ENCODE results near the gene TSPAN2. TPM values are rescaled to one million over a fixed set of nuclear protein-coding genes. Genes with fewer than 3 reads are reported as not detected.

TSPAN2 gene
- total RNA-seq, 4 donors from 2014 or later: 1.8 to 3.3 (median 2.6) TPM

DNA sequence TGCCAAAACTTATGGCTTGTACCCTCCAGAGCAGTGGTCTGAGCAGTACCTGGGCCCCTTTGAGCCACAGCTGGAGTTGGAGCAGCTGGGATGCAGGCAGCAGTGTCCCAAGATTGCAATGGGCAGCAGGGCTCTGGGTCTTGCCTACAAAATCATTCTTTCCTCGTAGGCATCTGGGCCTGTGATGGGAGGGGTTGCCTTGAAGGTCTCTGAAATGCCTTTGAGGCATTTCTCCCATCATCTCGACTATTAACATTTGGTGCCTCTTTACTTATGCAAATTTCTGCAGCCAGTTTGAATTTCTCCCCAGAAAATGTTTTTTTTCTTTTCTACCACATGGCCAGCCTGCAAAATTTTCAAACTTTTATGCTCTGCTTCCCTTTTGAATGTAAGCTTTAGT lies 31.0 kb upstream of the TSPAN2 start:
- Histone ChIP-seq H3K4me3 (no peak overlapping the region), H3K9me3 (peaks cover 0 to 8% (median 4%) of the 10 kb centered on the region in 4 donors), H3K4me1 (no peaks in the 10 kb centered on the region), H3K36me3 (no peaks in the 10 kb centered on the region), H3K27me3 (no peaks in the 10 kb centered on the region), H3K27ac (no peak overlapping the region)
- TF ChIP-seq, protein P1, sequence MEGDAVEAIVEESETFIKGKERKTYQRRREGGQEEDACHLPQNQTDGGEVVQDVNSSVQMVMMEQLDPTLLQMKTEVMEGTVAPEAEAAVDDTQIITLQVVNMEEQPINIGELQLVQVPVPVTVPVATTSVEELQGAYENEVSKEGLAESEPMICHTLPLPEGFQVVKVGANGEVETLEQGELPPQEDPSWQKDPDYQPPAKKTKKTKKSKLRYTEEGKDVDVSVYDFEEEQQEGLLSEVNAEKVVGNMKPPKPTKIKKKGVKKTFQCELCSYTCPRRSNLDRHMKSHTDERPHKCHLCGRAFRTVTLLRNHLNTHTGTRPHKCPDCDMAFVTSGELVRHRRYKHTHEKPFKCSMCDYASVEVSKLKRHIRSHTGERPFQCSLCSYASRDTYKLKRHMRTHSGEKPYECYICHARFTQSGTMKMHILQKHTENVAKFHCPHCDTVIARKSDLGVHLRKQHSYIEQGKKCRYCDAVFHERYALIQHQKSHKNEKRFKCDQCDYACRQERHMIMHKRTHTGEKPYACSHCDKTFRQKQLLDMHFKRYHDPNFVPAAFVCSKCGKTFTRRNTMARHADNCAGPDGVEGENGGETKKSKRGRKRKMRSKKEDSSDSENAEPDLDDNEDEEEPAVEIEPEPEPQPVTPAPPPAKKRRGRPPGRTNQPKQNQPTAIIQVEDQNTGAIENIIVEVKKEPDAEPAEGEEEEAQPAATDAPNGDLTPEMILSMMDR (IDR thresholded peaks at IDR 0.05): no peak
- DNase-seq: no peak

DNA sequence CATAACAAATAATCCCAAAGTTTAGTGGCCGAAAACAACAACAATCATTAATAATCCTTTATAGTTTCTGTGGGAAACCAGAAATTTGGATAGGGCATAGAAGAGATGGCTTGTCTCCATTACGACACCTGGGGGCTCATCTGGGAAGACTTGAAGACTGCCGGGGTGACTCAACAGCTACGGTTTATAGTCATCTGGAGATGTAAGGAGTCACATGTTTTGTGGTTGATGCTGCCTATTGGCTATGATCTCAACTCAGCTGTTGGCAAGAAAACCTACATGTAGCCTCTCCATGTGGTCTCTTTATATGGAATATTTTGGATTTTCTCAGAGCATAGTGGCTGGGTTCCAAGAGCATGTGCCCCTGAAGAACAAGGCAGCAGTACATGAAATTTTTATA lies 29.3 kb upstream of the TSPAN2 start:
- Histone ChIP-seq H3K36me3 (no peaks in the 10 kb centered on the region), H3K27me3 (no peaks in the 10 kb centered on the region), H3K4me3 (no peak overlapping the region), H3K4me1 (no peaks in the 10 kb centered on the region), H3K9me3 (peaks cover 0 to 8% (median 4%) of the 10 kb centered on the region in 4 donors), H3K27ac (no peak overlapping the region)
- TF ChIP-seq, protein P1 (IDR thresholded peaks at IDR 0.05): no peak
- TF ChIP-seq POLR2A (IDR thresholded peaks at IDR 0.05): no peak
- DNase-seq: no peak

DNA sequence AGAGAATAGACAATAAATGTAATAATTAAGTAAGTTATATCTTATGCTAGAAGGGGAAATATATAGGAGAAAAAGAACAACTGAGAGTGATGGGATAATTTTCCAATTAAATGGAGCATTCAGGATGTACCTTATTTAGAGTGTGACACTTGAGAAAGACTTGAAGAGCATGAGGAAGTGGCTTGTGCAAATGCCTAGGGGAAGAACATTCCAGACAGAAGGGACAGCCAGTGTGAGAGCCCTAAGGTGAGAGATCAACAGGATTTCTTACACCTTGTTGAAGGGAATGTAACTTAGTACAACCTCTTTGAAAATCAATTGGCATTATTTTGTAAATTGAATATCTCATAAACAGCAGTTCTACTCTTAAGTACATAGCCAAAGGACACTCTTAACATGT lies 28.8 kb upstream of the TSPAN2 start:
- Histone ChIP-seq H3K36me3 (no peaks in the 10 kb centered on the region), H3K4me1 (no peaks in the 10 kb centered on the region), H3K27me3 (no peaks in the 10 kb centered on the region), H3K4me3 (no peak overlapping the region), H3K9me3 (peaks cover 0 to 8% (median 4%) of the 10 kb centered on the region in 4 donors), H3K27ac (no peak overlapping the region)
- TF ChIP-seq, protein P1 (IDR thresholded peaks at IDR 0.05): no peak
- no peak for TF ChIP-seq POLR2A (IDR thresholded peaks at IDR 0.05)
- DNase-seq: no peak

DNA sequence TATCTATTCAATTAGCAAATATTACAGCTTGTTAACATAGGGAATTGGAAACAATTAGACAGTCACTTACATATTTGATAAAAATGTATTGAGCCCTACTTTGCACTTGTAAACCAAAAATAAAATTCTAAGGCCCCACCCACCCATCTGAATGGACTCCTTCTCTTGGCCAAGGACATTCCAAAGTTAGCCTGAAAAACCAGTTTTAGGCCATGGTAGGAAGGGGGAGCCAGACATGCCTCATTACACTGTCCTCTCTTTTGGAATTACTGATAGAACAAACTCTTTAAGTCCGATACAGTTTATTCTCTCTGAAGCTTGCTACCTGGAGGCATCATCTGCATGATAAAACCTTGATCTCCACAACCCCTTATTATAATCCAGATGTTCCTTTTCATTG lies 28.0 kb upstream of the TSPAN2 start:
- no peak for DNase-seq
- Histone ChIP-seq H3K9me3 (peaks cover 0 to 8% (median 4%) of the 10 kb centered on the region in 4 donors), H3K4me1 (no peaks in the 10 kb centered on the region), H3K36me3 (no peaks in the 10 kb centered on the region), H3K27ac (no peak overlapping the region), H3K4me3 (no peak overlapping the region), H3K27me3 (no peaks in the 10 kb centered on the region)
- TF ChIP-seq, protein P1 (IDR thresholded peaks at IDR 0.05): no peak
- no peak for TF ChIP-seq POLR2A (IDR thresholded peaks at IDR 0.05)

DNA sequence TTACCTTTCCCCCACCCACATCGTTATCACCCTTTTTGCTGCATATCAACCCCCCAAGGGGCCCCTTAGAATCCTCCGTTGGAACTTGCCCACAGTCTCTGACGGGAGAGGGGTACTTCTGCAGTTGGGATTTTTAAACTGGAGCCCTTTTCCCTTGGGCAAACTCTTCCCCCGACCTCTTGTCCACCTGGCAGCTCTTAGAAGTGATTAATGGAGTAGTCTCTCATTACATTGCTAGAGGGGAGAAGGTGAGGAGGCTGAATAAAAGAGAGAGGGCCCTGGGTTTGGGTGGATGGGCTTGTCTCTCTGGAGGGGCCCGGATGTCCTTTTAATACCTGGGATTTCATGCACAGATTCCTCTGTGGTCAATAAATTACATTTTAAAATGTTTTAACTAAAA lies 27.2 kb upstream of the TSPAN2 start:
- H3K4me3 ChIP-seq: no peak overlapping the region
- no peak for DNase-seq
- H3K4me1 ChIP-seq: no peaks in the 10 kb centered on the region
- H3K9me3 ChIP-seq: peaks cover 0 to 8% (median 2%) of the 10 kb centered on the region in 4 donors
- no peaks in the 10 kb centered on the region for H3K36me3 ChIP-seq
- H3K27me3 ChIP-seq: no peaks in the 10 kb centered on the region
- no peak overlapping the region for H3K27ac ChIP-seq
- TF ChIP-seq POLR2A (IDR thresholded peaks at IDR 0.05): no peak
- TF ChIP-seq, protein P1 (IDR thresholded peaks at IDR 0.05): no peak

All from Peyer's patch (tissue), 4 donors.